Tibial artery (tissue), 4 donors: ENCODE measurements around the gene THY1.

ENCODE experiments used
- DNase-seq, 2 donors: peaks; one replicate each; pipeline ENCODE4 v3.0.0-alpha.2; 2019
- H3K27ac ChIP-seq, 2 donors: fragments of 200-600 bp; sonication (generic) in 1 of 2; 1 replicate in 1 of 2; 2 replicates in 1 of 2; pipeline ENCODE4 v1.5.1; 2018 to 2019; ENCODE audit warnings: mild to moderate bottlenecking in 1 of 2
- H3K27me3 ChIP-seq, 2 donors: fragments of 200-600 bp; sonication (generic) in 1 of 2; one replicate each; pipeline versions ENCODE4 v1.5.1 to v1.6.0; 2016 to 2019
- H3K36me3 ChIP-seq, 3 donors: fragments of 200-600 bp; sonication (generic) in 2 of 3; one replicate each; pipeline ENCODE4 v1.5.1; 2016 to 2019; ENCODE audit warnings: mild to moderate bottlenecking in 2 of 3
- H3K4me1 ChIP-seq, 4 donors: fragments of 200-600 bp; sonication (generic) in 2 of 4; 1 replicate in 3 of 4; 2 replicates in 1 of 4; pipeline ENCODE4 v1.5.1; 2016 to 2019
- H3K4me3 ChIP-seq, 2 donors: fragments of 200-600 bp; sonication (generic) in 1 of 2; 1 replicate in 1 of 2; 2 replicates in 1 of 2; pipeline ENCODE4 v1.5.1; 2018 to 2019; ENCODE audit warnings: mild to moderate bottlenecking in 2 of 2
- H3K9me3 ChIP-seq, 3 donors: fragments of 200-600 bp; sonication (generic) in 1 of 3; one replicate each; pipeline ENCODE4 v1.5.1; 2016 to 2019
- CTCF ChIP-seq, 2 experiments: fragments of 200-600 bp in 1 of 2; fragments of 450-650 bp in 1 of 2; IDR thresholded peaks; one replicate each; pipeline ENCODE4 v1.5.1; 2017 to 2019; ENCODE audit warnings: antibody characterized with exemption in 2 of 2, mild to moderate bottlenecking in 1 of 2, moderate library complexity in 1 of 2
- intact Hi-C: fragments of 100-400 bp; cut with DNase I; formaldehyde crosslinking; loops from one replicate; pipeline ENCODE4 v1.15.0; 2023; ENCODE audit warnings: low total_unique reads

Gene THY1

GRCh38 chr11:119415966-119416365, 7.0 kb downstream of the THY1 start:
- H3K4me3 ChIP-seq, result no peak overlapping the region
- TF ChIP-seq CTCF (IDR thresholded peaks at IDR 0.05), result no peak
- H3K4me1 ChIP-seq, result peaks cover 0 to 19% (median 7%) of the 10 kb centered on the region in 4 donors
- H3K27ac ChIP-seq, result no peak overlapping the region
- intact Hi-C loops, result no loop called here
- no peaks in the 10 kb centered on the region for H3K36me3 ChIP-seq
- peaks cover 0 to 13% of the 10 kb centered on the region in 2 donors for H3K27me3 ChIP-seq
- DNase-seq, result no peak
- no peaks in the 10 kb centered on the region for H3K9me3 ChIP-seq

GRCh38 chr11:119415517-119415916, 7.5 kb downstream of the THY1 start:
- Histone ChIP-seq H3K27me3 (peaks cover 0 to 8% of the 10 kb centered on the region in 2 donors), H3K4me3 (no peak overlapping the region), H3K27ac (no peak overlapping the region), H3K36me3 (no peaks in the 10 kb centered on the region), H3K4me1 (peaks cover 0 to 19% (median 7%) of the 10 kb centered on the region in 4 donors), H3K9me3 (no peaks in the 10 kb centered on the region)
- no peak for TF ChIP-seq CTCF (IDR thresholded peaks at IDR 0.05)
- DNase-seq, result no peak
- intact Hi-C loops, result no loop called here

GRCh38 chr11:119414734-119415133, 8.2 kb downstream of the THY1 start:
- Histone ChIP-seq H3K27ac (no peak overlapping the region), H3K36me3 (no peaks in the 10 kb centered on the region), H3K9me3 (no peaks in the 10 kb centered on the region), H3K4me3 (no peak overlapping the region), H3K4me1 (peaks cover 0 to 19% (median 7%) of the 10 kb centered on the region in 4 donors), H3K27me3 (peaks cover 0 to 2% of the 10 kb centered on the region in 2 donors)
- intact Hi-C loops, result no loop called here
- no peak for TF ChIP-seq CTCF (IDR thresholded peaks at IDR 0.05)
- DNase-seq, result no peak

- intact Hi-C loops, result no loop called here
- H3K27ac ChIP-seq, result no peak overlapping the region
- no peak for DNase-seq
- TF ChIP-seq CTCF (IDR thresholded peaks at IDR 0.05), result no peak
- H3K4me1 ChIP-seq, result peaks cover 0 to 19% (median 7%) of the 10 kb centered on the region in 4 donors
- H3K4me3 ChIP-seq, result no peak overlapping the region
- no peaks in the 10 kb centered on the region for H3K27me3 ChIP-seq
- H3K9me3 ChIP-seq, result no peaks in the 10 kb centered on the region
- no peaks in the 10 kb centered on the region for H3K36me3 ChIP-seq
Measured at GRCh38 chr11:119414321-119414720, 8.7 kb downstream of the THY1 start.

- H3K36me3 ChIP-seq, result no peaks in the 10 kb centered on the region
- H3K27ac ChIP-seq, result no peak overlapping the region
- TF ChIP-seq CTCF (IDR thresholded peaks at IDR 0.05), result no peak
- DNase-seq, result no peak
- H3K4me3 ChIP-seq, result no peak overlapping the region
- no peaks in the 10 kb centered on the region for H3K27me3 ChIP-seq
- no peaks in the 10 kb centered on the region for H3K9me3 ChIP-seq
- intact Hi-C loops, result no loop called here
- H3K4me1 ChIP-seq, result peaks cover 0 to 4% (median 2%) of the 10 kb centered on the region in 4 donors
Measured at GRCh38 chr11:119412072-119412471, 10.9 kb downstream of the THY1 start.

GRCh38 chr11:119410501-119410900, 12.5 kb downstream of the THY1 start:
- Histone ChIP-seq H3K9me3 (no peaks in the 10 kb centered on the region), H3K36me3 (no peaks in the 10 kb centered on the region), H3K27ac (no peak overlapping the region), H3K4me3 (no peak overlapping the region), H3K27me3 (no peaks in the 10 kb centered on the region), H3K4me1 (no peaks in the 10 kb centered on the region)
- intact Hi-C loops, result no loop called here
- no peak for DNase-seq
- no peak for TF ChIP-seq CTCF (IDR thresholded peaks at IDR 0.05)
